Stimulated activated CD8-positive, alpha-beta memory T cell treated with anti-CD3 and anti-CD28 coated beads, Interleukin-15, amount 100 ng/mL, for 1 hour (primary cell): ENCODE measurements around the gene GAL.

Experiments
- DNase-seq: peaks from one replicate; pipeline ENCODE4 v3.0.0-alpha.2; 2020; ENCODE audit warnings: low read depth

The GAL gene

GRCh38 chr11:68682531-68682961 lies 1.8 kb upstream of the GAL start:
- no peak for DNase-seq

DNA sequence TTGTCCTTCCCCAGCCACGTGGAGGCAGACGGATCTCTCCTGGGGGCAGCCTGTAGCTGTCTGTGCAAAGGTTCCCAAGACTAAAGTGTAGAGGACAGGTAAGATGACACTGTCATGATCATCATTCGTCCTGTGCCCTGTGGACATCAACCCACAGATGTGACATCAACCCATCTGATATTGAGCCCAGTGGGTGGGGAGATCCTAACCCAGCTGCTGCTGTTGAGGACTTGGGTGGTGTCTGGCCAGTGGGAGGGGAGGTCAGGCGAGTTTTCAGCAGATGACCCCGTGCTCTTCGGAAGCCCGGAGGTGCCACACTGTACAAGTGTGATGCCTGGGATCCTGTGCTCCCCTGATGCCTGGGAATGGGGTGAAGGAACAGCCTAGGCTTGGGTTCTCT lies 1.2 kb upstream of the GAL start:
- DNase-seq, result no peak

DNA sequence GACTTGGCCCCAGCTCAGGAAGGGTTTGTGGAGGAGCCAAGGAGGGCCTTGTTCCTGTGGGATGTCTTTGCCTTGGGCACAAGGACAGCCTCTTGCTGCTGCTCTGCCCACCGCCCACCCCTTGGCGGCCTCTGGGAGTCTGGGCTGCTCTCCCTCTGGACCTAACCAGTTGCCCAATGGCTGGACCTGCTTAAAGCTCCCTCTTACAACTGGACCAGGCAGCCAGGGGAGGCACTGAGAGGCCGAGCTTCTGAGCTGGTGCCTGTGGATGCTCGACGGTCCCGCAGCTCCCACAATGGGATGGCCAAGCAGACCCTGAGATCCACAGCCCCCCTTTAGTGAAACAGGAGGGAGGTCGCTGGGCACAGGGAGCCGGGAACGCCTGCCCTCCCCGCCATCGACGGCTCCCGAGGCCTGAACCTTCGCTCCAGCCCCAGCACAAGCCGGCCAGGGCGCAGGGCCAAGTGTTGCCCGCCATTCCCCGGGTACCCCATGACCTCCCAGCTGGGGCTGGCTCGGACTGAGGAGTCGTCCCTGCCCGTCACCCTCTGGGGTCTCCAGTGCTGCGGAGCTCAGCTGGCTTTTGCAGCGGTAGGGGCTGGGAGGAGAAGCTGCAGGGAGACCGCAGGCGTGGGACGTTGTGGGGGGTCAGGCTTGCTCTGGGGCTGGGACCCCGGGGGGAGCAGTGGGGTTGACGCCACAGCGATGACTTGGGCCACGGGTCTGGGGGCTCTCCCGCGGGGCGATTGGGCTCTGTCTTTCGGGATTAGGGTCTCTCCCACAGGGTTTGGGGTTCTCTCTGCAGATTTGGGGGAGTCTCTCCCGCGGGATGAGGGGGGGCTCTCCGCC lies 584 bp upstream of the GAL start:
- DNase-seq, result no peak

GRCh38 chr11:68685656-68686380 lies 1.5 kb downstream of the GAL start:
- no peak for DNase-seq

DNA sequence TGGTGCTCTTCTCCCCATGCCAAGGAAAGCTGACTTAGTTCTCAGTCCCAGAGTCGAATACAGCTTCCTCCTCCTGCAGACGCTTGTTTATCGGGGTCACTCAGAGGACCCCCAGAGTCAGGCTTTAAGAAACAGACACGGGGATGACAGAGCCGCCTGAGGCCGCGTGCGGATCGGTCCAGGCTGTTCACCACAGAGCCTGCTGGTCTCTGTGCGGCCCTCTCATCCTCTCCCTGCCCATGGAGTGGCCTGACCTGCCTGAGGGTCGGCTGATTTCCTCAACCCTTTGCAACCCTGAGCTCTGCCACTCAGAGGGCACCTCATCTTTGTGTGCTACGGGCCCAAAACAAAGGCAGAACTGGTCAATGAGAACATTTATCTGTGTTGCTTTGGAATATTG lies 2.1 kb downstream of the GAL start:
- no peak for DNase-seq

DNA sequence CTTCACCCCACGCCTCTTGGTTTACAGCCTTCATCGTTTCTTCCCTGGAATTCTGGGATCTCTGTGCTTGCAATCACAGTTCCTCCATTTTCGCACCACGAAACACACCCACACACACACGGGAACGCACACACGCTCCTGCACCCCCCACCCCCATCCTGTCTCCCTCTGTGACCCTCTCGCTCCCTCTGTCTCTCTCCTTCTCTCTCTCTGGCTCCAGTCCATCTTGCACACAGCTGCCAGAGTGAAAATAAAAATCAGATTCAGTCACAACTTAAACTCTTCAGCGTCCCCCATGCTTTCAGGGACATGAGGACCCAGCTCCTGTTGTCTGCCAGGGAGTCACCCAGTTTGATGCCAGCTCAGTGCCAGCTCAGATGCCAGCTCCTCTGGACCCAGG lies 3.0 kb downstream of the GAL start:
- no peak for DNase-seq

- no peak for DNase-seq
Measured at GRCh38 chr11:68687986-68688385, 3.6 kb downstream of the GAL start.

GRCh38 chr11:68688881-68689280 lies 4.5 kb downstream of the GAL start:
- no peak for DNase-seq

GRCh38 chr11:68689737-68690625 lies 5.6 kb downstream of the GAL start:
- no peak for DNase-seq

DNA sequence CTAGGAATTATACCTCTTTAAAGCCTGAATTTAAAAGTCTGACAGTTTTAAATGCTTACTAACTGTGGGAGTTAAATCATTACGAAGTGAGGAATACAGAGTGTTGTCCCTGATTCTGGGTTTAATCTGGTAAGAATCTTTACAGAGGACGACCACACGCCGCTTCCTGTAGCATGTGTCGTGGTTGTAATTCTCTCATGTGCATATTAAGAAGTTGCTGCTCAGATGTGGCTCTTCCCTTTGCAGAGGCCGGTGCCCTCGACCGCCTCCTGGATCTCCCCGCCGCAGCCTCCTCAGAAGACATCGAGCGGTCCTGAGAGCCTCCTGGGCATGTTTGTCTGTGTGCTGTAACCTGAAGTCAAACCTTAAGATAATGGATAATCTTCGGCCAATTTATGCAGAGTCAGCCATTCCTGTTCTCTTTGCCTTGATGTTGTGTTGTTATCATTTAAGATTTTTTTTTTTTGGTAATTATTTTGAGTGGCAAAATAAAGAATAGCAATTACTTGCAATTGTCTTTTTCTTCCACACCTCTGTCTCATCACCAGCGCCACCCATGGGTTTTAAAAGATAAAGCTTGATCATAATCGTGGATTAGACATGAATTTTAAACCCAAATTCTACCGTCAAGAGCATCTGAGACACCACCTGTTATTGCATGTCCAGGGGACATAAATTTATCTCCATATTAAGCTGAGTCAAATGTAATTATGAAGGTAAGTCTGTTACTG lies 6.5 kb downstream of the GAL start:
- DNase-seq, result no peak

- DNase-seq, result no peak
Measured at GRCh38 chr11:68691402-68691784, 7.0 kb downstream of the GAL start.

GRCh38 chr11:68692115-68692514 lies 7.8 kb downstream of the GAL start:
- DNase-seq, result no peak

DNA sequence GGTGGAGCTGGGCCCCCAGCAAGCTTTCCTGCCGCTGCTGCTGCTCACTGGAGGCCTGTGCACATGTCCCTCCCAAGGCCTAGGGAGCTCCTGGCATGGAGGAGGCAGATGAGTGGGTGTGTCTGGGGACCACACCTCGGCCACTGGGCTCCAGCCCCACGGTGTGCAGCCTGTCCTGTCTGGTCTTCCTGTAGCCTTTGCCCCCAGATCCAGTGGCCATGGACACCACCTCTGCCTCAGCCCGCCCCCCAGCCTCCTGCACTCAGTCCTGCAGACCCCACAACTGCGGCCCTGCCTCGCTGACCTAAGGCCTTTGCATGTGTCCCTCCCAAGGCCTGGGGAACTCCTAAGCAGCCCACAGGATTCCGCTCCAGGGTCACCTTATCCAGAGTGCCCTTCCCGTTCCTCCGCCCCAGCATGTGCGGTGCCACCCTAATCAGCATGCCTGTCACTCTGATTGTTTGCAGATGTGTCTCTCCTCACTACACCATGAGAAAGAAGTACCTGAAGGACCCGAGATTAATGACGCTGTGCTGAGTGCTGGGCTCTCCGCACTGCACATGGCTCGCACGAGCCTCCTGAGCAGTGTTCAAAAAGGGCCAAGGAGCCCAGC lies 8.6 kb downstream of the GAL start:
- DNase-seq, result no peak

DNA sequence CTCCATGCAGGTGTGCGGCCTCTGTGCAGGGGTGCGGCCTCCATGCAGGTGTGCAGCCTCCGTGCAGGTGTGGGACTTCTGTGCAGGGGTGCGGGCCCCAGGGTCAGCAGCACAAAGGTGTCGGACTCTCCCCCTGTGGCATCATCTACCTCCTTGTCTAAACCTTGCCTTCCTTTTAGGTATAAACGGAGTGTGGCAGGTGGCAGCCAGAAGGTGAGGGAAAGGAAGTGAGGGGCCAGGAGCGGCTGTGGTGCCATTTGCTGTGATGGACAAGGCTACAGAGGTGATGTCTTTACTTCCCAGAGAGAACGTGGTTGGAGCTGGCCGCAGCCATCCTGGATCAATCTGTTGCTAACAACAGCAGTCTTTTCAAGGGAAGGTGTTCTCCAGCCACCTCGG lies 9.1 kb downstream of the GAL start:
- no peak for DNase-seq

GRCh38 chr11:68694431-68695297 lies 10.3 kb downstream of the GAL start:
- no peak for DNase-seq

DNA sequence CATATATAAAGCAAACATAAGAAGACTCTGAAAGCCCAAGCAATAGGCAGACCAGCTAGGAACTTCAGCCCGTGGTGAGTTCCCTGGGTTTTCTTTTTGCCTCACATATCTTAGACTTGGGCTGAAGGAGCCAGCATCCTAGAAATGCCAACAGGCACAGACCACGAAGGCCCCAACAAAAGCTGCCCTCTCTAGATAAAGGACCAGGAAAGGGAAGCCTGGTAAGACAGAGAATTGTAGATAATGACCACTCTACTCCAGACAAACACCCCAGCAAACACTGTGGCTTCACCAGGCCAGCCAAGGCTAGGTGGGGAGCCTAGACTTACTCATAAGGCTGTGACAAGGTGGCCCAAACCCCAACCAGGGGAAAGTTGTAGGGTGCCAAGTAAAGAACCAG lies 11.2 kb downstream of the GAL start:
- DNase-seq, result no peak

DNA sequence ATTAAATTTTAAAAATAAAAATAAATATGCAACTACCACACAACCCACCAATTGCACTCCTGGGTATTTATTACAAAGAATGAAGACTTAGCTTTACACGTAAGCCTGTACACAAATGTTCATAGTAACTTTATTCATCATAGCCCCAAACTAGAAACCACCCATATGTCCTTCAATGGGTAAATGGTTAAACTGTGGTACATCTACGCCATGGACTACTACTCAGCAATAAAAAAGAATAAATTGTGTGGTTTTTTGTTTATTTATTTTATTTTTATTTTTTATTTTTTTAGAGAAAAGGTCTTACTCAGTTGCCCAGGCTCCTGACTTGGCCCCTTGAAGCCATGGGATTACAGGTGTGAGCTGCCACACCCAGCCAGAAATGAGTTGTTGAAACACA lies 14.6 kb downstream of the GAL start:
- no peak for DNase-seq

GRCh38 chr11:68704887-68705286 lies 20.5 kb downstream of the GAL start:
- DNase-seq, result no peak

- no peak for DNase-seq
Measured at GRCh38 chr11:68707527-68707926, 23.2 kb downstream of the GAL start.

DNA sequence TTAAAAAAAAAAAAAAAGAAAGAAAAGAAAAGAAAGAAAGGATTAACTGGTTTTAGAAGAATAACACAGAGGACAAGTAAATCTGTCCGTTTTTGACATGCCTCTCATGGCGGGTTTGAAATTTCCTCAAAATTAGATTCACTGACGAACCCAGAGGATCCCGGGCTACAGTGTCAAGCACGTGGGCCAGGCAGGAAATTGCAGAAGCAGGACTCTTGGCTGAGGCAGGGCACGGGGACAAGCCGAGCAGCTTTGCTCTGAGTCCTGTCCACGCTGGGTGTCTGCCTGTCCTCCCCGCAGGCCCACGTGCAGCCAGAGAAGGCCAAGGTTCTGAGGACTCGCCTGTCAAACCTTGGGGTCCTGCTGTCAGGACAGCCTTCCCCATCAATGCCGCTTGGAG lies 24.7 kb downstream of the GAL start:
- no peak for DNase-seq
